Psoas muscle (tissue), 8 donors: ENCODE data around the gene RAPGEF6. TPM values are rescaled to one million over a fixed set of nuclear protein-coding genes. Genes with fewer than 3 reads are reported as not detected.

ENCODE experiments used
- ATAC-seq, 4 donors: fragments of 200-7000 bp; cut with Tn5 transposase; one replicate each; pipeline ENCODE4 v1.9.1; 2020; ENCODE audit warnings: moderate library complexity in 3 of 4, mild to moderate bottlenecking in 2 of 4
- DNase-seq, 2 donors: peaks; one replicate each; pipeline ENCODE4 v3.0.0-alpha.2; 2020
- H3K27ac ChIP-seq: fragments of 200-600 bp; one replicate; pipeline ENCODE4 v1.8.0; 2022
- H3K27me3 ChIP-seq, 3 donors: fragments of 200-600 bp in 1 of 3; one replicate each; pipeline versions ENCODE4 v1.6.1 to v1.8.0; 2013 to 2022; ENCODE audit warnings: low read length in 2 of 3, mild to moderate bottlenecking in 2 of 3, moderate library complexity in 1 of 3; ENCODE audit not compliant: insufficient read depth in 3 of 3
- H3K36me3 ChIP-seq, 2 donors: fragments of 200-600 bp in 1 of 2; one replicate each; pipeline versions ENCODE4 v1.6.1 to v1.8.0; 2013 to 2022; ENCODE audit warnings: low read depth in 1 of 2, mild to moderate bottlenecking in 1 of 2, moderate library complexity in 1 of 2; ENCODE audit not compliant: insufficient read depth in 1 of 2
- H3K4me1 ChIP-seq: fragments of 200-600 bp; one replicate; pipeline ENCODE4 v1.8.0; 2022
- H3K4me3 ChIP-seq: fragments of 200-600 bp; one replicate; pipeline ENCODE4 v1.8.0; 2022; ENCODE audit warnings: mild to moderate bottlenecking
- H3K9me3 ChIP-seq: fragments of 200-600 bp; one replicate; pipeline ENCODE4 v1.8.0; 2022
- CTCF ChIP-seq: fragments of 200-600 bp; IDR thresholded peaks from one replicate; pipeline ENCODE4 v1.8.0; 2022; ENCODE audit warnings: antibody characterized with exemption
- WGBS, 3 donors: extraction: QIAGEN DNeasy Blood & Tissue Kit; methylation state at CpG; one replicate each; pipeline versions ENCODE4 v1.1.6 to v1.1.7; 2013; 5-methylcytosine and 5-hydroxymethylcytosine counted together
- intact Hi-C, 2 donors: fragments of 100-400 bp; cut with DNase I; formaldehyde crosslinking; loops; one replicate each; pipeline versions ENCODE4 v1.11.0 to v1.14.2; 2022
- polyA plus RNA-seq, 3 donors: library from polyadenylated mRNA; stranded (reverse); fragments of 200-250 nt; gene quantifications; one replicate each; pipeline ENCODE4 v1.2.3, GENCODE V29; 2013
- total RNA-seq, 4 donors: library from RNA; stranded (reverse); fragmentation: NEBNext Ultra II Directional in 2 of 4; extraction: Animal tissue kit (Norgen Biotek cat#: 25700) in 2 of 4; gene quantifications; one replicate each; pipeline versions ENCODE4 v1.2.1 to v1.2.4, GENCODE V29; 2021 to 2023
- donor health status: healthy with polysubstance abuse.
- donor health status: DM: no; HTN: no; CAD: no; lungs with moderate emphysema.
- donor health status: Bipolar disorder and iron deficiency.
- donor health status: healthy.
- donor health status: DM: yes; HTN: yes; CAD: no.
- donor health status: DM: no; HTN: no; CAD: no.
- donor health status: DM: no; HTN: no; CAD: no.
- donor health status: DM: yes; HTN: yes; CAD: no.

RAPGEF6 gene
- total and polyA plus RNA-seq, 7 donors, result 1.7 to 14.1 (median 6.9) TPM

- no peak overlapping the region for H3K4me3 ChIP-seq
- H3K27ac ChIP-seq, result no peak overlapping the region
- TF ChIP-seq CTCF, result no peak
- ATAC-seq (no peak), DNase-seq (no peak)
- H3K36me3 ChIP-seq, result no peaks in the 10 kb centered on the region
- 44 to 70% (median 67%) methylated on average over 6 of the region's 6 CpGs for WGBS, 3 donors
- H3K27me3 ChIP-seq, result no peaks in the 10 kb centered on the region
- intact Hi-C loops, result no loop called here
- peaks cover 35% of the 10 kb centered on the region for H3K4me1 ChIP-seq
- H3K9me3 ChIP-seq, result no peaks in the 10 kb centered on the region
Measured at GRCh38 chr5:131610198-131611063, 24.6 kb downstream of the RAPGEF6 start.

- 93 to 97% (median 94%) methylated on average over 1 of the region's 1 CpG for WGBS, 3 donors
- no peak for TF ChIP-seq CTCF
- Histone ChIP-seq H3K27ac (no peak overlapping the region), H3K36me3 (no peaks in the 10 kb centered on the region), H3K4me1 (peaks cover 35% of the 10 kb centered on the region), H3K27me3 (no peaks in the 10 kb centered on the region), H3K4me3 (no peak overlapping the region), H3K9me3 (no peaks in the 10 kb centered on the region)
- no peak for DNase-seq
- intact Hi-C loops, result loop anchor here in 1 of 2 donors (10.0 kb wide), 1 partner anchor 195 kb away; no protein-coding TSS in a partner anchor
- ATAC-seq, result no peak
Measured at GRCh38 chr5:131609774-131610173, 25.3 kb downstream of the RAPGEF6 start.

GRCh38 chr5:131608597-131608996, 26.4 kb downstream of the RAPGEF6 start:
- Histone ChIP-seq H3K4me1 (peaks cover 35% of the 10 kb centered on the region), H3K36me3 (no peaks in the 10 kb centered on the region), H3K4me3 (no peak overlapping the region), H3K27me3 (no peaks in the 10 kb centered on the region), H3K9me3 (no peaks in the 10 kb centered on the region), H3K27ac (no peak overlapping the region)
- 72 to 89% (median 73%) methylated on average over 5 of the region's 5 CpGs for WGBS, 3 donors
- DNase-seq (no peak), ATAC-seq (no peak)
- intact Hi-C loops, result loop anchor here in 1 of 2 donors (10.0 kb wide), 1 partner anchor 196 kb away; no protein-coding TSS in a partner anchor
- no peak for TF ChIP-seq CTCF

- H3K9me3 ChIP-seq, result no peaks in the 10 kb centered on the region
- ATAC-seq, result peak in 2 of 4 donors; percentile 51 to 72
- 52 to 56% (median 55%) methylated on average over 4 of the region's 4 CpGs for WGBS, 3 donors
- H3K27me3 ChIP-seq, result no peaks in the 10 kb centered on the region
- H3K27ac ChIP-seq, result no peak overlapping the region
- H3K36me3 ChIP-seq, result peaks cover 0 to 5% of the 10 kb centered on the region in 2 donors
- no peak for TF ChIP-seq CTCF
- H3K4me3 ChIP-seq, result no peak overlapping the region
- H3K4me1 ChIP-seq, result peaks cover 35% of the 10 kb centered on the region
- no peak for DNase-seq
- intact Hi-C loops, result loop anchor here in 1 of 2 donors (10.0 kb wide), 1 partner anchor 197 kb away; no protein-coding TSS in a partner anchor
Measured at GRCh38 chr5:131607903-131608540, 27.0 kb downstream of the RAPGEF6 start.
